Activated T-cell treated with anti-CD3 and anti-CD28 coated beads for 4 hours (primary cell): ENCODE measurements around the gene EIF4EBP3.
"Not testable (repeated sequence)": the region's sequence is repeated elsewhere in the genome, so short reads cannot be mapped to it uniquely, and the experiment has no call there.

Experiments
- DNase-seq: peaks from one replicate; pipeline ENCODE4 v3.0.0-alpha.2; 2020

EIF4EBP3 gene

GRCh38 chr5:140579188-140579747, 31.8 kb downstream of the EIF4EBP3 start:
- DNase-seq = not testable (repeated sequence)

GRCh38 chr5:140587495-140587894, 40.0 kb downstream of the EIF4EBP3 start:
- no peak for DNase-seq

GRCh38 chr5:140588311-140589070, 41.0 kb downstream of the EIF4EBP3 start:
- DNase-seq = no peak

- DNase-seq = no peak
These were observed 43.4 kb downstream of the EIF4EBP3 start for GRCh38 chr5:140590861-140591260.

- no peak for DNase-seq
These were observed 44.4 kb downstream of the EIF4EBP3 start for GRCh38 chr5:140591747-140592372.

GRCh38 chr5:140593070-140593469, 45.6 kb downstream of the EIF4EBP3 start:
- not testable (repeated sequence) for DNase-seq

- DNase-seq = no peak
These were observed 46.7 kb downstream of the EIF4EBP3 start for GRCh38 chr5:140594169-140594568.

- no peak for DNase-seq
These were observed 48.3 kb downstream of the EIF4EBP3 start for GRCh38 chr5:140595538-140596300.

GRCh38 chr5:140596321-140596741, 48.9 kb downstream of the EIF4EBP3 start:
- no peak for DNase-seq

- no peak for DNase-seq
These were observed 51.4 kb downstream of the EIF4EBP3 start for GRCh38 chr5:140598836-140599235.
